LNCaP clone FGC (cell line): Measurements from ENCODE around the gene MAPKAP1.

Source experiments
- DNase-seq: peaks from one replicate; pipeline ENCODE4 v3.0.0-alpha.2; 2011; ENCODE audit warnings: low read depth
- H3K4me3 ChIP-seq: 2 replicates; pipeline ENCODE4 v1.5.1; 2011; ENCODE audit warnings: mild to moderate bottlenecking, low read depth, low read length, control low read depth
- CTCF ChIP-seq: IDR thresholded peaks from 2 replicates; pipeline ENCODE4 v1.5.1; 2012; ENCODE audit warnings: mild to moderate bottlenecking; ENCODE audit not compliant: control insufficient read depth, insufficient read depth; ENCODE audit errors: extremely low read depth

The MAPKAP1 gene

GRCh38 chr9:125413579-125413978 lies 293.4 kb downstream of the MAPKAP1 start:
- no peak overlapping the region for H3K4me3 ChIP-seq
- DNase-seq, result no peak
- TF ChIP-seq CTCF, result no peak

GRCh38 chr9:125412166-125412565 lies 294.8 kb downstream of the MAPKAP1 start:
- H3K4me3 ChIP-seq, result no peak overlapping the region
- no peak for TF ChIP-seq CTCF
- DNase-seq, result no peak

GRCh38 chr9:125411171-125411756 lies 295.7 kb downstream of the MAPKAP1 start:
- no peak overlapping the region for H3K4me3 ChIP-seq
- no peak for DNase-seq
- TF ChIP-seq CTCF, result no peak

GRCh38 chr9:125410522-125410894 lies 296.5 kb downstream of the MAPKAP1 start:
- no peak for DNase-seq
- TF ChIP-seq CTCF, result no peak
- H3K4me3 ChIP-seq, result no peak overlapping the region

GRCh38 chr9:125409637-125410521 lies 297.1 kb downstream of the MAPKAP1 start:
- no peak for TF ChIP-seq CTCF
- H3K4me3 ChIP-seq, result no peak overlapping the region
- no peak for DNase-seq

- H3K4me3 ChIP-seq, result no peak overlapping the region
- TF ChIP-seq CTCF, result no peak
- no peak for DNase-seq
Measured at GRCh38 chr9:125409217-125409636, 297.8 kb downstream of the MAPKAP1 start.
